Measurements from ENCODE around the gene GRID1. TPM values are rescaled to one million over a fixed set of nuclear protein-coding genes. Genes with fewer than 3 reads are reported as not detected.

The GRID1 gene
- polyA plus RNA-seq, 1 donor (not counting 4 experiments of a cell fraction or from before 2014, with no cell fraction given), result 0.01 TPM

GRCh38 chr10:86215712-86216111, 150.9 kb downstream of the GRID1 start:
- dilution Hi-C loops (cut with MboI; ENCODE audit: extremely low pct_ligation_motif_present, low sequenced_read_pairs), result no loop called here

GRCh38 chr10:86215046-86215445, 151.5 kb downstream of the GRID1 start:
- H3K9me3 ChIP-seq (ENCODE audit: control insufficient read depth, low read depth, low read length), result no peaks in the 10 kb centered on the region
- H3K36me3 ChIP-seq (ENCODE audit: control insufficient read depth in 2 of 2, extremely low read depth in 1 of 2, insufficient read depth in 2 of 2, low read length in 2 of 2), result no peaks in the 10 kb centered on the region
- H3K4me1 ChIP-seq (ENCODE audit: control insufficient read depth, extremely low read depth, insufficient read depth, low read length), result no peaks in the 10 kb centered on the region
- H3K27me3 ChIP-seq (ENCODE audit: control insufficient read depth, extremely low read depth, insufficient read depth, low read length), result no peaks in the 10 kb centered on the region
- no peaks in the 10 kb centered on the region for H4K20me1 ChIP-seq (ENCODE audit: control insufficient read depth, extremely low read depth, insufficient read depth, low read length)
- H3K27ac ChIP-seq (ENCODE audit: control insufficient read depth, insufficient read depth, low read length), result no peak overlapping the region
- FAIRE-seq (no peak), DNase-seq (ENCODE audit: low read depth, low spot score) (no peak)
- H3K4me3 ChIP-seq (ENCODE audit: control insufficient read depth in 2 of 3, extremely low read depth in 1 of 3, insufficient read depth in 2 of 3, low read depth in 1 of 3, low read length in 3 of 3), result no peak overlapping the region
- no peaks in the 10 kb centered on the region for H3K9me1 ChIP-seq (ENCODE audit: control insufficient read depth, extremely low read depth, insufficient read depth, low read length)
- no peak overlapping the region for H3K4me2 ChIP-seq (ENCODE audit: control insufficient read depth, extremely low read depth, insufficient read depth, low read depth, low read length)
- TF ChIP-seq CTCF (optimal IDR thresholded peaks at IDR 0.05 in 1 of 3, IDR thresholded peaks at IDR 0.05 in 1 of 3, conservative IDR thresholded peaks at IDR 0.05 in 1 of 3; ENCODE audit: extremely low read depth in 1 of 3, insufficient read depth in 2 of 3, low read length in 3 of 3) (no peak), EZH2 (IDR thresholded peaks at IDR 0.05; ENCODE audit: low read length) (no peak)
- no peaks in the 10 kb centered on the region for H3K79me2 ChIP-seq (ENCODE audit: control insufficient read depth, insufficient read depth, low read length)
- no peak overlapping the region for H2AFZ ChIP-seq (ENCODE audit: control insufficient read depth, low read length)
- dilution Hi-C loops (cut with MboI; ENCODE audit: extremely low pct_ligation_motif_present, low sequenced_read_pairs), result no loop called here
- H3K9ac ChIP-seq (ENCODE audit: control insufficient read depth, extremely low read depth, insufficient read depth, low read length), result no peak overlapping the region

More at GRCh38 chr10:86215712-86216111, 150.9 kb downstream of the GRID1 start:
- H3K4me1 ChIP-seq (ENCODE audit: control insufficient read depth, extremely low read depth, insufficient read depth, low read length), result no peaks in the 10 kb centered on the region
- no peaks in the 10 kb centered on the region for H3K9me3 ChIP-seq (ENCODE audit: control insufficient read depth, low read depth, low read length)
- no peaks in the 10 kb centered on the region for H3K27me3 ChIP-seq (ENCODE audit: control insufficient read depth, extremely low read depth, insufficient read depth, low read length)
- H3K79me2 ChIP-seq (ENCODE audit: control insufficient read depth, insufficient read depth, low read length), result no peaks in the 10 kb centered on the region
- no peak overlapping the region for H2AFZ ChIP-seq (ENCODE audit: control insufficient read depth, low read length)
- H4K20me1 ChIP-seq (ENCODE audit: control insufficient read depth, extremely low read depth, insufficient read depth, low read length), result no peaks in the 10 kb centered on the region
- no peak overlapping the region for H3K27ac ChIP-seq (ENCODE audit: control insufficient read depth, insufficient read depth, low read length)
- DNase-seq (ENCODE audit: low read depth, low spot score), result no peak
- no peak overlapping the region for H3K9ac ChIP-seq (ENCODE audit: control insufficient read depth, extremely low read depth, insufficient read depth, low read length)
- no peaks in the 10 kb centered on the region for H3K9me1 ChIP-seq (ENCODE audit: control insufficient read depth, extremely low read depth, insufficient read depth, low read length)
- TF ChIP-seq CTCF (optimal IDR thresholded peaks at IDR 0.05 in 1 of 3, IDR thresholded peaks at IDR 0.05 in 1 of 3, conservative IDR thresholded peaks at IDR 0.05 in 1 of 3; ENCODE audit: extremely low read depth in 1 of 3, insufficient read depth in 2 of 3, low read length in 3 of 3) (no peak), EZH2 (IDR thresholded peaks at IDR 0.05; ENCODE audit: low read length) (no peak)
- no peak overlapping the region for H3K4me3 ChIP-seq (ENCODE audit: control insufficient read depth in 2 of 3, extremely low read depth in 1 of 3, insufficient read depth in 2 of 3, low read depth in 1 of 3, low read length in 3 of 3)
- no peaks in the 10 kb centered on the region for H3K36me3 ChIP-seq (ENCODE audit: control insufficient read depth in 2 of 2, extremely low read depth in 1 of 2, insufficient read depth in 2 of 2, low read length in 2 of 2)
- FAIRE-seq, result no peak
- H3K4me2 ChIP-seq (ENCODE audit: control insufficient read depth, extremely low read depth, insufficient read depth, low read depth, low read length), result no peak overlapping the region
